Fibroblast of the aortic adventitia (primary cell): ENCODE data around the gene PHTF2. TPM values are rescaled to one million over a fixed set of nuclear protein-coding genes. Genes with fewer than 3 reads are reported as not detected.
A peak's percentile ranks its signal among the peaks of the same experiment; 100 is the strongest.

ENCODE experiments used
- DNase-seq: peaks from one replicate; pipeline ENCODE4 v3.0.0-alpha.2; 2010; ENCODE audit warnings: low read depth
- H3K4me3 ChIP-seq: 2 replicates; pipeline ENCODE4 v1.5.1; 2011; ENCODE audit warnings: low read depth, mild to moderate bottlenecking, control low read depth, low read length, moderate library complexity
- total RNA-seq: library from RNA; depleted of rRNA; stranded (reverse); fragments of >200 nt; gene quantifications from 2 replicates; pipeline ENCODE4 v1.2.3, GENCODE V29; 2012; ENCODE audit warnings: low replicate concordance
- TF ChIP-seq, protein P1 (sequence below): IDR thresholded peaks from 2 replicates; pipeline ENCODE4 v1.5.1; 2011; ENCODE audit warnings: mild to moderate bottlenecking, low read length, control low read depth, inconsistent platforms; ENCODE audit not compliant: insufficient read depth

The PHTF2 gene
- total RNA-seq, 1 donor, result 47.5 TPM

DNA sequence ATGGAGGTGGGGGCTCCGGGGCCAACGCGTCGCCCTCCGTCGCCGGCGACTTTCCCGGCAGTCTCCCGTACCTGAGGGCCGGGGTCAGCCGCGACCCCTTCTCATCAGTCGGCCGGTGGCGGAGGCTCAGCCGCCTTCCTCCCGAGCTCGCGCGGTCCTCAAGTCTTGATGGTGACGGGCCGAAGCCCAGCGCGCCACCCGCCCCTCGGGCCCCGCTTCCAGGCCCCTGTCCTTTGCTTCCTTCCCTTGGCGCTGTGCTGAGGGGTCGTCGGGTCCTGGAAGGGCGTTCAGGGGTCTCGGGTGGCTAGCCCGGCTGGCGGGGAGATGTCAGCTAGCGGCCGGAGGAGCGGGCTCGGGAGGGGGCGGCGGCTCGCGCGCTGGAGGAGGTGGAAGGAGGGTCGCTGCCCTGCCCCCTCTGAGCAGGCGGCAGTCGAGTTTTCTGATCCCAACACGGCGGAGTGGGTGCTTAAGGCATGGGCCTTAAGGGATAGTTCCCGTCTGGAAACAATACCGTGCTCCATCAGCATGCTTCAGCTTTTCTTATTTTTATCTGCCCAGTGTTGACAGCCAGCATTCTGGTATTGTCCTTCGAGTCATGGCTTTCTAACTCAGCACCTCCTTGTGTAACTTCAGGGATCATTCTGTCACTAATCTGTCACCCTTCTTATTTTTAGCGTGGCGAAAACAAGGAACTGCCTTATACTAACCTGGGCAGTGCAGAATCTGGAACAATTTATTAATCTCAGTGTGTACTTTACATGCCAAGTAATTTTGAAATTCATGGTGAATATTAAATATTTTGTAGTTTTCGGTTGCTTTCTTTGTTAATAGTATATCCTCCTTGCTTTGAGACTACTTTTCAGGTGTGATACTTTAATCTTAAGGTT, 748 bp downstream of the PHTF2 start:
- TF ChIP-seq, protein P1, sequence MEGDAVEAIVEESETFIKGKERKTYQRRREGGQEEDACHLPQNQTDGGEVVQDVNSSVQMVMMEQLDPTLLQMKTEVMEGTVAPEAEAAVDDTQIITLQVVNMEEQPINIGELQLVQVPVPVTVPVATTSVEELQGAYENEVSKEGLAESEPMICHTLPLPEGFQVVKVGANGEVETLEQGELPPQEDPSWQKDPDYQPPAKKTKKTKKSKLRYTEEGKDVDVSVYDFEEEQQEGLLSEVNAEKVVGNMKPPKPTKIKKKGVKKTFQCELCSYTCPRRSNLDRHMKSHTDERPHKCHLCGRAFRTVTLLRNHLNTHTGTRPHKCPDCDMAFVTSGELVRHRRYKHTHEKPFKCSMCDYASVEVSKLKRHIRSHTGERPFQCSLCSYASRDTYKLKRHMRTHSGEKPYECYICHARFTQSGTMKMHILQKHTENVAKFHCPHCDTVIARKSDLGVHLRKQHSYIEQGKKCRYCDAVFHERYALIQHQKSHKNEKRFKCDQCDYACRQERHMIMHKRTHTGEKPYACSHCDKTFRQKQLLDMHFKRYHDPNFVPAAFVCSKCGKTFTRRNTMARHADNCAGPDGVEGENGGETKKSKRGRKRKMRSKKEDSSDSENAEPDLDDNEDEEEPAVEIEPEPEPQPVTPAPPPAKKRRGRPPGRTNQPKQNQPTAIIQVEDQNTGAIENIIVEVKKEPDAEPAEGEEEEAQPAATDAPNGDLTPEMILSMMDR, result no peak
- peak overlapping the region; percentile 81 for H3K4me3 ChIP-seq
- peak; percentile 40 for DNase-seq

DNA sequence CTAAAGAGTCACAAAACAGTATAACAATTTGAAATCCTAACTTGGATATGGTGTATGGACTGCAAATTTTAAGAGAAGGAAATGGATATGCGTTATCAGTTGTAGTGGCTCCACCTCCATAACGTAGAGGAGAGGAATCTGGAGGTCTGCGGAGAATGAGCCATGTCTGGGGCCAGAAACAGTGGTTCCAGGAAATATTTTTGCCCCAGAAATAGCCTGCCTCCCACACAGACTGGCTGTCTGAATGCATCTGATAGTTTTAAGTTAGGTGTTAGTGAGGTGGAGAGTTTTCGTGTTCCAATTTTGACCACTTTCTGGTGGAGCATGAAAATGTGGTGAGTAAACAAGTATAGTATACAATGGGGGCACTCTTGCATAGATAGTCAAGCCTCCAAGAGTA, 1.6 kb downstream of the PHTF2 start:
- TF ChIP-seq, protein P1, result no peak
- peak overlapping the region; percentile 81 for H3K4me3 ChIP-seq
- peak; percentile 55 for DNase-seq

DNA sequence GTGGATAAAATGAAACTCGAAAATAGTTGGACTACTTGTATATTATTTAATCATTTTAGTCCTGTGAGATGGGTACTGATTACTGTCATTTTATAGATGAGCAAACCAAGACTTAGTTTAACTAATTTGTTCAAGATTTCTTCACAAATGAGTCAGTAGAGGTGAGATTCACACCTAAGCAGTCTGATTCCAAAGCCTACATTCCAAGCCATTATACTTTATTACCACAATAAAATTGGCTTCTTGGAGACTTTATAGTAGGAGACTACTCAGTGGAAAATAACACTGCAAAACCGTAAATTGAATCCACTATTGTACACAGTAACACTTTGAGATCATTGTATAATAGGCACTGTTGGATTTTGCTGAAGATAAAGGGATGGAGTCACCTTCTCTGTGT, 2.2 kb downstream of the PHTF2 start:
- no peak for DNase-seq
- no peak overlapping the region for H3K4me3 ChIP-seq
- TF ChIP-seq, protein P1, result no peak

DNA sequence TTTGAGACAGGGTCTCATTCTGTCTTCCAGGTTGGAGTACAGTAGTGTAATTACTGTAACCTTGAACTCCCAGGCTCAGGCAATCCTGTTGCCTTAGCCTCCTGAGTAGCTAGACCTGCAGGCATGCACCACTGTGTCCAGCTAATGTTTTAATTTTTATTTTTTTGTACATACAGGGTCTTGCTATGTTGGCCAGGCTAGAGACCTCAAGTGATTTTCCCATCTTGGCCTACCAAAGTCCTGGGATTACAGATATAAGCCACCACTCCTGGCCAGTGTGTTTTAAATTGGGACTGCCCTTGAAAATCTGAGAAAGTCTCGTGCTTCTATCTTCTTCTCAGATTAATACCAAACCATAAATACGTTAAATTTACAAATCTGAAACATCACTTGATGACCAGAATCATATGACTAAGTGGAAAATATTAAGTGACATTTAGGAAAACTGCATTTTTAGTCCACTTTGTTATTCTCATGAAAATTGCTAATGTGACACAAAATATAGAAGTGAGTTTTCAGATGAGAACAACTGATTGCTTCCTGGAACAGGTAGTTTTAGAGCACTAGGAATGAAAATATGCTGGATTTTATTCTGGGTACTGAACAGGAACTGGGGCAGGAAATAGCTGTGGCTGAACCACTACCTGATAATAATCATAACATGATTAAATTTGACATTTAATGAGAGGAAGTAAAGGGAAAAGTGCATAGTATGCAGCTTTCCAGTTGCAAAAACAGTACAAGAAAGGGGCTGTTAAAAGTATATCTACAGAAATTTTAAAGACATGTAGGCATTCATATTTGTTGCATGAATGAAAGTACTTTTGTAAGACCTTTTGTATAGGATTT, 4.2 kb downstream of the PHTF2 start:
- DNase-seq, result no peak
- TF ChIP-seq, protein P1, result no peak
- no peak overlapping the region for H3K4me3 ChIP-seq

DNA sequence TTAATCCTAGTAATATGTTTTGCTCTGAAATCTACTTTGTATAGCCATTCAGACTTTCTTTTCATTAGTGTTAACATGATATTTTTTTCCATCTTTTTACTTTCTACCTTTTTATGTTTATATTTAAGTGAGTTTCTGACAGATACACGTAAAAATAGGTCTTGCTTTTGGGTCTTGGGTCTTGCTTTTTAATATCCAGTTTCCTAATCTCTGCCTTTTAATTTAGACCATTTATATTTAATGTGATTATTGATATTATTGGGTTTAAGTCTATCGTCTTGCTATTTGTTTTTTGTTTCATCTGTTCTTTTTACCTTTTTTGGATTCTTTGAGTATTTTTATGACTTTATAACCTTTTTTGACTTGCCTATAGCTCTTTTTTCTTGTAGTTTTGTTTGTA, 7.9 kb downstream of the PHTF2 start:
- no peak overlapping the region for H3K4me3 ChIP-seq
- no peak for DNase-seq
- TF ChIP-seq, protein P1, result no peak

DNA sequence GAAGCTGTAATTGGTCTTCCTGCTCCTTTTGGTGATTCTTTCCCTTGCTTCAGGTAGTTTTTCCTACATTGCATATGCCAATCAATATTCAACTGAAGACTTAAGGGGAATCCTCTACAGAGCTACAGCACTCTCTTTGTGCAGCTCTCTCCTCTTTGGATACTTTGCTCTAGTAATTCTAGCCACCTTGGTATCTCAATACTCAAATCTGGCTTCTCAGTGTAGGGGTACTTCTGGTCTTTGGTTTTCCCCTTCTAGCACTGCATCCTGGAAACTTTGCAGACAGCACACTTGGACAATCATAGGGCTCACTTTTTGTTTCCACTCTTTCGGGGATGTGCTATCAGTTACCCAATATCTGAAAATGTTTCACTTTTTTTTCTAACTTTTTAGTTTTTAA, 9.9 kb downstream of the PHTF2 start:
- TF ChIP-seq, protein P1, result no peak
- H3K4me3 ChIP-seq, result no peak overlapping the region
- no peak for DNase-seq
